Stimulated activated CD4-positive, alpha-beta T cell treated with anti-CD3 and anti-CD28 coated beads, Interleukin-12 subunit alpha, Interleukin-12 subunit beta, amount 100 ng/mL, for 4 hours (primary cell): ENCODE results near the gene EPPIN.

Experiments
- DNase-seq: peaks from one replicate; pipeline ENCODE4 v3.0.0-alpha.2; 2020

The EPPIN gene

DNA sequence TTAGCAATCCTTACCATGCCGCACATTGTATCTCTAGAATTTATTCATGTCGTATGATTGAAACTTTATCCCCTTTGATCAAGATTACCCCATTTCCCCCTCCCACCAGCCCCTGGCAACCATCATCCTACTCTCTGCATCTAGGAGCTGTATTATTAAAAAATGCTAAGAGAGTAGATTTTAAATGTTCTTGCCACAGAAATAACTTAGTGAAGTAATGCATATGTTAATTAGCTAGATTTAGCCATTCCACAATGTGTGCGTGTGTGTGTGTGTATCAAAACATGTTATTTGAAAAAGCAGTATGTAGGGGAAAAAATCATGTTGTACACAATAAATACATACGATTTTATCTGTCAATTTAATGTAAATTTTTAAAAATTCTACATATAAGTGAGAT, 19.9 kb downstream of the EPPIN start:
- DNase-seq, result no peak

GRCh38 chr20:45523821-45524220, 23.4 kb downstream of the EPPIN start:
- no peak for DNase-seq

DNA sequence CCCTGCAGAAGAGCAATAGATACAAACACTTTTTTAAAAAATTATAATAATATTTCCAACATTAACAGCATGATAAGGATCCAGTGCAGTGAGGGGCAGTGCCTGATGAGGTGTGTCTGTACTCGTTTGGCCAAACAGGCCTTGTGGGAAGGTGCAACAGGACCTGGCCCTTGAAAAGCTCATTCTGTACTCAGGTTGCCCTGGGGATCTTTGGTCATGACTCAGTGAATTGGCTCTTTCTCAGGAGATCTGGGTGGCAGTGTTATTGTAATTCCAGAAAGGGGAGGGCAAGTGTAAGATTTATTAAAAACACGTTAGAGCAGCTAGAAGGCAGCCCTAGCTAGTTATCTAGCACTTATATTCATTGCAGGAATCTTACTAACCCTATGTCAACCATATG, 28.9 kb downstream of the EPPIN start:
- no peak for DNase-seq

DNA sequence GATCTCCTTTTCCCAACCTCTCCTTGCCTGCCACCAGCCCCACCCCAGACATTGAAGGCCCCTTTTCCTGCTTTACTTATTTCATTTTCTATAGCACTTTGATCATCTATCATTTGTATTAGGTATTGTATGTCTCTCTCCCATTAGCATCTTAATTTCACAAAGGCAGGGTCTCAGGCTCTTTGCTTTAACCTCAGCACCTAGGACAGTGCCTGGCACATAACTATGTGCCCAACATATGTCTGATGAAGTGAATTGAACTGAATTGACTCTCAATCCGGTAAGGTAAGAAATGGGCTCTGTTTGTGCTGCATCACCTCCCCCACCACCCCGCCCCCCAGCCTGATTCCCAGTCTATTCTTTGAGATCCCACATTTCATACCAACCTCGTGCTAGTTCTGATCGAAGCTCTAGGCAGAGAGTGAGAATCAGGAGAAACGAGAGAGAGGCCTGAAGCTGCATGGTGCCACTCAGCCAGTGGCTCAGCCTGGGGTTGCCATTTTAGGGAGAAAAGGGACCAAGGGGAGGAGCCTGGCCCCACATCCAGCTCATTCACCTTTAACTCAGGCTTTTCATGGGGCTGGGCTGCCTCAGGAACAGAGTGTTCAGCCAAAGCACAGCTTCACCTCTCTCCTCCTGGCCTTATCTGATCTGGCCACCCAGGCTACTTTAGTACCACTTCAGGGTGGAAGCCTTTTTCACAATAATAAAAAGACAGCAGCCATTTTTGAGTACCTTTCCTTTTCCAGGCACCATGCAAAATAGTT, 31.9 kb downstream of the EPPIN start, which contains the start of gene SPINT3:
Gene SPINT3, minus strand, starts transcription at position 476 of the 767 bp plus-strand sequence. Its CDS starts 14 bp downstream, at position 462.
- DNase-seq, result no peak

- no peak for DNase-seq
These were observed 36.8 kb downstream of the EPPIN start for GRCh38 chr20:45510242-45510862.

- DNase-seq, result no peak
These were observed 38.1 kb downstream of the EPPIN start for GRCh38 chr20:45509091-45509490.

- no peak for DNase-seq
These were observed 38.9 kb downstream of the EPPIN start for GRCh38 chr20:45508068-45508886.

DNA sequence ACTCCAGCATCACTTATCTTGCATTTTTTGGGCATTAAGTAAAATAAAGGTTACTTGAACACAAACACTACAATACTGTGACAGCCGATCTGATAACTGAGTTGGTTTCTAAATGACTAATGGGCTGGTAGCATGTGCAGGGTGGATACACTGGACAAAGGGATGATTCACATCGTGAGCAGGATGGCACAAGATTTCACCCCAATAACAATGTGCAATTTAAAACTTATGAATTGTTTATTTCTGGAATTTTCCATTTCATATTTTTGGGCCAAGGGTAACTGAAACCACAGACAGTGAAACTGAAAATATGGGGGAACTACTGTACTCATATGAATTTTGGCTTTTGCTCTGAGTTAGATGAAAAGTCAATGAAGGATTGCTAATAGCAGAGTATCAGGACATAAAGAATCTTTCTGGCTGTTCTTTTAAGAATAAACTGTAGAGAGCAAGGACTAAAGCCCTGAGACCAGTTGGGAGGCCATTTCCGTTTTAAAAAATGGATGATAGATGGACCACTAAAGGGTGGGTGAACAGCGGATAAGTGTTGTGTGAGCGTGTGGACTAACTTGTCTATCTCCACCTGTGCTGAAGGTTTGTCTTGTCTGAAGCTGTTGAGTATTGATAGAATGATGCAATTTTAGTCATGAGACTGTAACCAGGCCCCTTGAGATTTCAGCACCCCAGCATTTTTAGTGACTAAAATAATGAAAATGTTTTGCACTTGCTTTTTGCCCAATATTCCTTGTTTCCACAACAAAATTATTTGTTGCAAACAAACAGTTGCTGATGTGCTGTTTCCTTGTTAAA, 40.0 kb downstream of the EPPIN start:
- no peak for DNase-seq

DNA sequence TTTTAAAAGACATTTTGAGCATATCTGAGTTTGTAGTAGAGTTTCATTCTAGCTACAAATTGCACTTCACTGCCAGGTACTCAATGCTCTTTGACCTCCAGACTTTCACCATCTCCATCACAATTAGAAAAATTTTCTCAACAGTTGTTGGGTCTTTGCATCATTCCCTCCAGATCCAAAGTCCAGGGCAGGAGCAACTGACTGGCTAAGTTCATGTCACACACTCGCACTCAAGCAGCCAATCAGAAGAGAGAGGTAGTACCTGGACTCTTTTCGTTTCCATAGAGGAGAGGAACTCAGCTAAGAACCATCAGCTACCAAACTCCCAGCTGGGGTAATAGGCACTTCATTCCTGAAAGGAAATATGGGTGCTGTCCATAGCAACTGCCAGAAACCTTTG, 40.8 kb downstream of the EPPIN start:
- no peak for DNase-seq

- no peak for DNase-seq
These were observed 43.8 kb downstream of the EPPIN start for GRCh38 chr20:45503403-45503802.

GRCh38 chr20:45502561-45502960, 44.6 kb downstream of the EPPIN start:
- no peak for DNase-seq

DNA sequence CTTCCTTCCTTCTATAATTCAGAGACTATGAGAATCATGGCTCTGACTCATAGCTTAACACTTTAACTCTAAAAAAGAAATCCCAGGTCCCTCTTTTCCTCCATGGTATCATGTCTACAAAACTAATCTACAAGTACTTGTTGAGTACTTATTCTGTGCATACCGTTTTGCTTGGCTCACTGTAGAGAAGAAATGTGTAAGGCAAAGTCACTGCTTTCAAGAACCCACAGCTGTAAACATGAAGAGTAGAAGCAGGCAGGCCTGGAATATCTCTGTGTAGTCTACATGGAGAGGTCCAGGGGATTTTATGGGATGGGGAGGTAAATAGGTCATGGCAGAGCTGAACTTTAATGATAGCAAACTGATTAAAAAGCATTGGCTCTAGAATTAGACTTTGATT, 45.6 kb downstream of the EPPIN start:
- no peak for DNase-seq

GRCh38 chr20:45500022-45500421, 47.2 kb downstream of the EPPIN start:
- DNase-seq, result no peak

DNA sequence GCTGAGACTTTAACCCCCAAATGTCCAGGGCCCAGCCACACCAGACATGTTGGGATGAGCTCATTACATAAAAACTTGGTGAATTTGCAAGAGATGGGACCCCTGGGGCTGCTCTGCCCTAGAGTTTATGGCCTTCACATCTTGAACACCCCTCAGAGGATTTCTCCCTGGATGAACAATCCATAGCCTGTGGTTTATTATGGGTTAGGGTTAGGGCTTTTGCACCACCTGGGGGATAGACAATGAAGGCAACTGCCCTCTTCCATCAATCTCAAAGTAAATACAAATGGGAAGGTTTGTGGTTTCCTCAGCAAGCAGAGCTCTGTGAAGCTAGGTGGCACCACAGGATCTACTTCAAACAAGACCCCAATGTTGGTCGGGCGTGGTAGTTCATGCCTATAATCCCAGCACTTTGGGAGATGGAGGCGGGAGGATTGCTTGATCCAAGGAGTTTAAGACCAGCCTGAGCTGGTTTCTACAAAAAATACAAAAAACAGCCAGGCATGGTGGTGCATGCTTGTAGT, 49.2 kb downstream of the EPPIN start:
- DNase-seq, result no peak

DNA sequence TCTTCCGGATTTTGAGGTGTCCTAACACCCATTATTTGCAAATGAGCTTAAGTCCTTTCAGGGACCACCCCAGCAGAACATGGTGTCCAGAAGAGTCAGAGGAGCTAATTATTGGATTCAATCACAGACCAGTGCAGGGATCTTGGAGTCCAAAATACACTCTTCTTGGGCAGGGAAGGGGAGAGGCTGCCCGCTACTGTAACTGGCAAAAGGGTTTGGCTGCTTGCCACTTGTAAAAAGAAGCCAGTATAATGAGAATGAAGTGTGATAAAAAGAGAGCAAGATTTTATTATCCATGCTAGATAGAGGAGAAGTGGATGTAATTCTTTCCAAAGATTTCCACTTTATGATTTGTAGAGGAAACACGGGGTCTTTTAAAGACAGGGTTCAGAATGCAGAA, 51.0 kb downstream of the EPPIN start:
- DNase-seq, result no peak

- DNase-seq, result no peak
These were observed 51.7 kb downstream of the EPPIN start for GRCh38 chr20:45495501-45495941.
